ENCODE measurements around the gene PTPRM. TPM values are rescaled to one million over a fixed set of nuclear protein-coding genes. Genes with fewer than 3 reads are reported as not detected.

PTPRM gene
- total RNA-seq, 1 experiment from 2014 or later, result 6.2 TPM

- Histone ChIP-seq H3T11ph (ENCODE audit: low read length) (no peak overlapping the region), H3K9me3 (ENCODE audit: control insufficient read depth, low read depth, low read length) (no peaks in the 10 kb centered on the region), H3K18ac (ENCODE audit: insufficient read length, low read depth, low read length) (no peak overlapping the region), H2AK5ac (ENCODE audit: insufficient read length, low read length) (no peak overlapping the region), H4K20me1 (ENCODE audit: control insufficient read depth, insufficient read depth, insufficient read length) (no peaks in the 10 kb centered on the region), H2BK120ac (ENCODE audit: low read depth, low read length, poor library complexity, severe bottlenecking) (no peak overlapping the region), H3K23ac (ENCODE audit: insufficient read length, low read depth, low read length) (no peak overlapping the region), H2BK5ac (ENCODE audit: insufficient read length, low read length) (no peak overlapping the region), H2AFZ (ENCODE audit: low read length) (no peak overlapping the region), H3K27ac (ENCODE audit: insufficient read length, low read depth, low read length) (no peak overlapping the region), H4K5ac (ENCODE audit: insufficient read length, low read depth, low read length) (no peak overlapping the region), H3K79me1 (ENCODE audit: insufficient read depth, low read depth, low read length, poor library complexity, severe bottlenecking) (no peaks in the 10 kb centered on the region), H3K14ac (ENCODE audit: insufficient read depth, low read length) (no peak overlapping the region), H2BK12ac (ENCODE audit: insufficient read length, low read depth, low read length) (no peak overlapping the region), H3K4me1 (ENCODE audit: insufficient read depth, low read length) (peaks cover 8% of the 10 kb centered on the region; the same call in 1 of the 2 replicates), H3K23me2 (ENCODE audit: insufficient read length, low read depth, low read length, poor library complexity, severe bottlenecking) (no peaks in the 10 kb centered on the region), H3K4ac (ENCODE audit: low read depth, low read length) (no peak overlapping the region), H4K8ac (replicated peaks; ENCODE audit: insufficient read length, low read depth, low read length) (no peak overlapping the region), H2BK15ac (ENCODE audit: low read depth, low read length) (no peak overlapping the region), H3K79me2 (ENCODE audit: insufficient read depth, low read length) (no peaks in the 10 kb centered on the region), H2BK20ac (ENCODE audit: low read depth, low read length, poor library complexity, severe bottlenecking) (no peak overlapping the region), H3K4me2 (ENCODE audit: insufficient read depth, insufficient read length, low read length) (no peak overlapping the region), H4K91ac (ENCODE audit: insufficient read length, low read depth, low read length) (no peak overlapping the region), H3K9ac (ENCODE audit: extremely low read depth, insufficient read length, low read length) (no peak overlapping the region), H3K56ac (ENCODE audit: insufficient read length, low read depth, low read length) (no peak overlapping the region), H3K27me3 (ENCODE audit: insufficient read depth, low read length) (no peaks in the 10 kb centered on the region)
- no peaks in the 10 kb centered on the region for H3K9me3 Mint-ChIP-seq
- H3K27ac Mint-ChIP-seq, result no peak overlapping the region
- no peaks in the 10 kb centered on the region for H3K27me3 Mint-ChIP-seq (ENCODE audit: low read depth)
- no peaks in the 10 kb centered on the region for H3K36me3 Mint-ChIP-seq (ENCODE audit: insufficient read depth in 1 of 3, low read depth in 3 of 3)
- DNase-seq, result no peak
- no peak overlapping the region for H3K4me3 Mint-ChIP-seq
- WGBS (ENCODE audit: extremely low coverage, insufficient read length, low lambda C conversion rate), result no CpG with 5 or more reads among the region's 2 CpGs
- TF ChIP-seq CTCF (conservative IDR thresholded peaks at IDR 0.05), result no peak
- H3K4me1 Mint-ChIP-seq, result peaks cover 34 to 35% of the 10 kb centered on the region in 2 experiments
These were observed 687.5 kb downstream of the PTPRM start for GRCh38 chr18:8254654-8255053.
